Measurements from ENCODE around the gene PNPLA1.

DNA sequence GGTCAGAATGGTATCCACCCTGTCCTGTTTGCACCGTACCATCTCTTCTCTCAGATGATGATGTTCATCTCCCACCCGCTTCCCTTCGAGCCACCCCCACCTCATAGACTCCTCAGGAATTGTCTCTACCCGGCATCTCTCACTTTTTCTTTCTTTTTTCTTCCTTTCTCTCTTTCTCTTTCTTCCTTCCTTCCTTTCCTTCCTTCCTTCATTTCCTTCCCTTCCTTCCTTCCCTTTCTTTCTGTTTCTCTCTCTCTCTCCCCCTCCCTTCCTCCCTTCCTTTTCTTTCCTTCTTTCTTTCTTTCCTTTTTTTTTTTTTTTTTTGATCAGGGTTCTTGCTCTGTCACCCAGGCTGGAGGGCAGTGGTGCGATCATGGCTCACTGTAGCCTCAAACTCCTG is 27.7 kb upstream of the PNPLA1 start:
- TF ChIP-seq, protein P1, sequence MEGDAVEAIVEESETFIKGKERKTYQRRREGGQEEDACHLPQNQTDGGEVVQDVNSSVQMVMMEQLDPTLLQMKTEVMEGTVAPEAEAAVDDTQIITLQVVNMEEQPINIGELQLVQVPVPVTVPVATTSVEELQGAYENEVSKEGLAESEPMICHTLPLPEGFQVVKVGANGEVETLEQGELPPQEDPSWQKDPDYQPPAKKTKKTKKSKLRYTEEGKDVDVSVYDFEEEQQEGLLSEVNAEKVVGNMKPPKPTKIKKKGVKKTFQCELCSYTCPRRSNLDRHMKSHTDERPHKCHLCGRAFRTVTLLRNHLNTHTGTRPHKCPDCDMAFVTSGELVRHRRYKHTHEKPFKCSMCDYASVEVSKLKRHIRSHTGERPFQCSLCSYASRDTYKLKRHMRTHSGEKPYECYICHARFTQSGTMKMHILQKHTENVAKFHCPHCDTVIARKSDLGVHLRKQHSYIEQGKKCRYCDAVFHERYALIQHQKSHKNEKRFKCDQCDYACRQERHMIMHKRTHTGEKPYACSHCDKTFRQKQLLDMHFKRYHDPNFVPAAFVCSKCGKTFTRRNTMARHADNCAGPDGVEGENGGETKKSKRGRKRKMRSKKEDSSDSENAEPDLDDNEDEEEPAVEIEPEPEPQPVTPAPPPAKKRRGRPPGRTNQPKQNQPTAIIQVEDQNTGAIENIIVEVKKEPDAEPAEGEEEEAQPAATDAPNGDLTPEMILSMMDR (IDR thresholded peaks at IDR 0.05), result no peak
- no peak for TF ChIP-seq POLR2A (IDR thresholded peaks at IDR 0.05)
